SK-N-SH treated with all-trans-retinoic acid at 6 μM for 48 hours (cell line): ENCODE results near the gene NOD2.

Experiments
- ATAC-seq: fragments of 200-7000 bp; cut with Tn5 transposase; 3 replicates; pipeline ENCODE4 v1.9.1; 2020; ENCODE audit warnings: mild to moderate bottlenecking, moderate library complexity
- ARNTL ChIP-seq: fragments of 450-650 bp; formaldehyde crosslinking; IDR thresholded peaks from 2 replicates; pipeline ENCODE4 v1.5.0; 2020; ENCODE audit warnings: low read depth, mild to moderate bottlenecking, moderate library complexity, borderline replicate concordance
- BACH2 ChIP-seq: fragments of 250-450 bp; sonication (Bioruptor Pico); IDR thresholded peaks from 2 replicates; pipeline ENCODE4 v1.9.0; 2021; ENCODE audit warnings: mild to moderate bottlenecking, borderline replicate concordance
- CSDC2 ChIP-seq: fragments of 250-450 bp; sonication (Bioruptor Pico); IDR thresholded peaks from 2 replicates; pipeline ENCODE4 v1.5.0; 2020; ENCODE audit warnings: mild to moderate bottlenecking, moderate library complexity
- GLIS3 ChIP-seq: fragments of 250-450 bp; sonication (Bioruptor Pico); IDR thresholded peaks from 2 replicates; pipeline ENCODE4 v1.5.0; 2020; ENCODE audit warnings: mild to moderate bottlenecking, moderate library complexity
- ISL1 ChIP-seq: fragments of 250-450 bp; sonication (Bioruptor Pico); IDR thresholded peaks from 2 replicates; pipeline ENCODE4 v2.1.2; 2022; ENCODE audit warnings: mild to moderate bottlenecking, moderate library complexity
- OSR1 ChIP-seq: fragments of 250-450 bp; sonication (Bioruptor Pico); IDR thresholded peaks from 2 replicates; pipeline ENCODE4 v1.8.0; 2022; ENCODE audit warnings: moderate library complexity, mild to moderate bottlenecking, inconsistent platforms
- PPARA ChIP-seq: fragments of 250-450 bp; sonication (Bioruptor Pico); IDR thresholded peaks from 2 replicates; pipeline ENCODE4 v1.5.0; 2020; ENCODE audit warnings: mild to moderate bottlenecking, borderline replicate concordance
- RARB ChIP-seq: fragments of 250-450 bp; sonication (Bioruptor Pico); IDR thresholded peaks from 2 replicates; pipeline ENCODE4 v1.8.0; 2021; ENCODE audit warnings: mild to moderate bottlenecking, moderate library complexity
- SNAI2 ChIP-seq: fragments of 250-450 bp; sonication (Bioruptor Pico); IDR thresholded peaks from 2 replicates; pipeline ENCODE4 v1.5.0; 2020; ENCODE audit warnings: mild to moderate bottlenecking, moderate library complexity
- TCF4 ChIP-seq: fragments of 250-450 bp; sonication (Bioruptor Pico); IDR thresholded peaks from 2 replicates; pipeline ENCODE4 v1.8.0; 2021; ENCODE audit warnings: mild to moderate bottlenecking, moderate library complexity, borderline replicate concordance
- TOX ChIP-seq: fragments of 250-450 bp; sonication (Bioruptor Pico); IDR thresholded peaks from 2 replicates; pipeline ENCODE4 v1.8.0; 2021; ENCODE audit warnings: mild to moderate bottlenecking, moderate library complexity, borderline replicate concordance
- ZC3H10 ChIP-seq: fragments of 250-450 bp; sonication (Bioruptor Pico); IDR thresholded peaks from 2 replicates; pipeline ENCODE4 v1.5.1; 2021; ENCODE audit warnings: mild to moderate bottlenecking, moderate library complexity
- ZFP30 ChIP-seq: fragments of 450-650 bp; formaldehyde crosslinking; IDR thresholded peaks from 2 replicates; pipeline ENCODE4 v1.5.0; 2022; ENCODE audit warnings: mild to moderate bottlenecking, moderate library complexity
- ZNF565 ChIP-seq: fragments of 450-650 bp; formaldehyde crosslinking; conservative IDR thresholded peaks from 2 replicates; pipeline ENCODE4 v1.5.0; 2020; ENCODE audit warnings: low read depth, mild to moderate bottlenecking, moderate library complexity
- ZNF70 ChIP-seq: fragments of 450-650 bp; formaldehyde crosslinking; IDR thresholded peaks from 2 replicates; pipeline ENCODE4 v1.5.0; 2020; ENCODE audit warnings: mild to moderate bottlenecking, moderate library complexity
- ZNF8 ChIP-seq: fragments of 450-650 bp; formaldehyde crosslinking; IDR thresholded peaks from 2 replicates; pipeline ENCODE4 v1.5.0; 2020; ENCODE audit warnings: mild to moderate bottlenecking, moderate library complexity
- TF ChIP-seq, protein P1 (sequence below): fragments of 250-450 bp; sonication (Bioruptor Pico); IDR thresholded peaks from 2 replicates; pipeline ENCODE4 v1.5.0; 2020; ENCODE audit warnings: mild to moderate bottlenecking, moderate library complexity
- TF ChIP-seq, protein P2 (sequence below): fragments of 250-450 bp; sonication (Bioruptor Pico); IDR thresholded peaks from 2 replicates; pipeline ENCODE4 v1.8.0; 2021; ENCODE audit warnings: low read depth, mild to moderate bottlenecking, moderate library complexity, borderline replicate concordance
- TF ChIP-seq, protein P3 (sequence below): fragments of 250-450 bp; sonication (Bioruptor Pico); IDR thresholded peaks from 2 replicates; pipeline ENCODE4 v1.5.1; 2021; ENCODE audit warnings: mild to moderate bottlenecking, moderate library complexity
- TF ChIP-seq, protein P4 (sequence below): fragments of 250-450 bp; sonication (Bioruptor Pico); IDR thresholded peaks from 2 replicates; pipeline ENCODE4 v1.8.0; 2020; ENCODE audit warnings: mild to moderate bottlenecking, moderate library complexity, borderline replicate concordance
- TF ChIP-seq, protein P5 (sequence below): fragments of 250-450 bp; sonication (Bioruptor Pico); IDR thresholded peaks from 2 replicates; pipeline ENCODE4 v1.5.1; 2020; ENCODE audit warnings: low read depth, mild to moderate bottlenecking, moderate library complexity

NOD2 gene

DNA sequence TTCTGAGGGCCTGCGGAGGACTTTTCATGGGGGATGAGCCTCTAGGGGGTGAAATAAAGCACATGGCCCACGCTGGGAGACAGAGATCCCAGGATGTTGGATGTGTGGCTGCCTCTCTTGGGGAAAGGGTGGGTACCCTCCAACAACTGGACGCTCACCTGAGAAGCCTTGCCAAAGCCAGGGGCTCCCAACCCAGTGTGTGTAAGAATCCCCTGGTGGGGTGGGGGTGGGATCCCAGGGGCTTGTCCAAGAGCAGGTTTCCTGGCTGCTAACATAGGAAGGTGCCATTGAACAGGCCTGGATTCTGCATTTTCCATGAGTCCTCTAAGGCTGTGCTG lies 12.9 kb upstream of the NOD2 start:
- TF ChIP-seq BACH2: no peak
- TF ChIP-seq, protein P1, sequence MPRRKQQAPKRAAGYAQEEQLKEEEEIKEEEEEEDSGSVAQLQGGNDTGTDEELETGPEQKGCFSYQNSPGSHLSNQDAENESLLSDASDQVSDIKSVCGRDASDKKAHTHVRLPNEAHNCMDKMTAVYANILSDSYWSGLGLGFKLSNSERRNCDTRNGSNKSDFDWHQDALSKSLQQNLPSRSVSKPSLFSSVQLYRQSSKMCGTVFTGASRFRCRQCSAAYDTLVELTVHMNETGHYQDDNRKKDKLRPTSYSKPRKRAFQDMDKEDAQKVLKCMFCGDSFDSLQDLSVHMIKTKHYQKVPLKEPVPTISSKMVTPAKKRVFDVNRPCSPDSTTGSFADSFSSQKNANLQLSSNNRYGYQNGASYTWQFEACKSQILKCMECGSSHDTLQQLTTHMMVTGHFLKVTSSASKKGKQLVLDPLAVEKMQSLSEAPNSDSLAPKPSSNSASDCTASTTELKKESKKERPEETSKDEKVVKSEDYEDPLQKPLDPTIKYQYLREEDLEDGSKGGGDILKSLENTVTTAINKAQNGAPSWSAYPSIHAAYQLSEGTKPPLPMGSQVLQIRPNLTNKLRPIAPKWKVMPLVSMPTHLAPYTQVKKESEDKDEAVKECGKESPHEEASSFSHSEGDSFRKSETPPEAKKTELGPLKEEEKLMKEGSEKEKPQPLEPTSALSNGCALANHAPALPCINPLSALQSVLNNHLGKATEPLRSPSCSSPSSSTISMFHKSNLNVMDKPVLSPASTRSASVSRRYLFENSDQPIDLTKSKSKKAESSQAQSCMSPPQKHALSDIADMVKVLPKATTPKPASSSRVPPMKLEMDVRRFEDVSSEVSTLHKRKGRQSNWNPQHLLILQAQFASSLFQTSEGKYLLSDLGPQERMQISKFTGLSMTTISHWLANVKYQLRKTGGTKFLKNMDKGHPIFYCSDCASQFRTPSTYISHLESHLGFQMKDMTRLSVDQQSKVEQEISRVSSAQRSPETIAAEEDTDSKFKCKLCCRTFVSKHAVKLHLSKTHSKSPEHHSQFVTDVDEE (CRISPR knock-in tag): no peak
- no peak for TF ChIP-seq ZNF8 (CRISPR knock-in tag)
- TF ChIP-seq SNAI2 (CRISPR knock-in tag): no peak
- no peak for TF ChIP-seq TCF4
- TF ChIP-seq, protein P2, sequence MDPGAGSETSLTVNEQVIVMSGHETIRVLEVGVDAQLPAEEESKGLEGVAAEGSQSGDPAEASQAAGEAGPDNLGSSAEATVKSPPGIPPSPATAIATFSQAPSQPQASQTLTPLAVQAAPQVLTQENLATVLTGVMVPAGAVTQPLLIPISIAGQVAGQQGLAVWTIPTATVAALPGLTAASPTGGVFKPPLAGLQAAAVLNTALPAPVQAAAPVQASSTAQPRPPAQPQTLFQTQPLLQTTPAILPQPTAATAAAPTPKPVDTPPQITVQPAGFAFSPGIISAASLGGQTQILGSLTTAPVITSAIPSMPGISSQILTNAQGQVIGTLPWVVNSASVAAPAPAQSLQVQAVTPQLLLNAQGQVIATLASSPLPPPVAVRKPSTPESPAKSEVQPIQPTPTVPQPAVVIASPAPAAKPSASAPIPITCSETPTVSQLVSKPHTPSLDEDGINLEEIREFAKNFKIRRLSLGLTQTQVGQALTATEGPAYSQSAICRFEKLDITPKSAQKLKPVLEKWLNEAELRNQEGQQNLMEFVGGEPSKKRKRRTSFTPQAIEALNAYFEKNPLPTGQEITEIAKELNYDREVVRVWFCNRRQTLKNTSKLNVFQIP (CRISPR knock-in tag): no peak
- TF ChIP-seq, protein P3, sequence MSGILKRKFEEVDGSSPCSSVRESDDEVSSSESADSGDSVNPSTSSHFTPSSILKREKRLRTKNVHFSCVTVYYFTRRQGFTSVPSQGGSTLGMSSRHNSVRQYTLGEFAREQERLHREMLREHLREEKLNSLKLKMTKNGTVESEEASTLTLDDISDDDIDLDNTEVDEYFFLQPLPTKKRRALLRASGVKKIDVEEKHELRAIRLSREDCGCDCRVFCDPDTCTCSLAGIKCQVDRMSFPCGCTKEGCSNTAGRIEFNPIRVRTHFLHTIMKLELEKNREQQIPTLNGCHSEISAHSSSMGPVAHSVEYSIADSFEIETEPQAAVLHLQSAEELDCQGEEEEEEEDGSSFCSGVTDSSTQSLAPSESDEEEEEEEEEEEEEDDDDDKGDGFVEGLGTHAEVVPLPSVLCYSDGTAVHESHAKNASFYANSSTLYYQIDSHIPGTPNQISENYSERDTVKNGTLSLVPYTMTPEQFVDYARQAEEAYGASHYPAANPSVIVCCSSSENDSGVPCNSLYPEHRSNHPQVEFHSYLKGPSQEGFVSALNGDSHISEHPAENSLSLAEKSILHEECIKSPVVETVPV (CRISPR knock-in tag): no peak
- no peak for TF ChIP-seq GLIS3 (CRISPR knock-in tag)
- TF ChIP-seq, protein P4, sequence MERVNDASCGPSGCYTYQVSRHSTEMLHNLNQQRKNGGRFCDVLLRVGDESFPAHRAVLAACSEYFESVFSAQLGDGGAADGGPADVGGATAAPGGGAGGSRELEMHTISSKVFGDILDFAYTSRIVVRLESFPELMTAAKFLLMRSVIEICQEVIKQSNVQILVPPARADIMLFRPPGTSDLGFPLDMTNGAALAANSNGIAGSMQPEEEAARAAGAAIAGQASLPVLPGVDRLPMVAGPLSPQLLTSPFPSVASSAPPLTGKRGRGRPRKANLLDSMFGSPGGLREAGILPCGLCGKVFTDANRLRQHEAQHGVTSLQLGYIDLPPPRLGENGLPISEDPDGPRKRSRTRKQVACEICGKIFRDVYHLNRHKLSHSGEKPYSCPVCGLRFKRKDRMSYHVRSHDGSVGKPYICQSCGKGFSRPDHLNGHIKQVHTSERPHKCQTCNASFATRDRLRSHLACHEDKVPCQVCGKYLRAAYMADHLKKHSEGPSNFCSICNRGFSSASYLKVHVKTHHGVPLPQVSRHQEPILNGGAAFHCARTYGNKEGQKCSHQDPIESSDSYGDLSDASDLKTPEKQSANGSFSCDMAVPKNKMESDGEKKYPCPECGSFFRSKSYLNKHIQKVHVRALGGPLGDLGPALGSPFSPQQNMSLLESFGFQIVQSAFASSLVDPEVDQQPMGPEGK (CRISPR knock-in tag): no peak
- TF ChIP-seq OSR1: no peak
- no peak for TF ChIP-seq ISL1 (CRISPR knock-in tag)
- TF ChIP-seq TOX (CRISPR knock-in tag): no peak
- no peak for TF ChIP-seq ZFP30 (CRISPR knock-in tag)
- TF ChIP-seq, protein P5, sequence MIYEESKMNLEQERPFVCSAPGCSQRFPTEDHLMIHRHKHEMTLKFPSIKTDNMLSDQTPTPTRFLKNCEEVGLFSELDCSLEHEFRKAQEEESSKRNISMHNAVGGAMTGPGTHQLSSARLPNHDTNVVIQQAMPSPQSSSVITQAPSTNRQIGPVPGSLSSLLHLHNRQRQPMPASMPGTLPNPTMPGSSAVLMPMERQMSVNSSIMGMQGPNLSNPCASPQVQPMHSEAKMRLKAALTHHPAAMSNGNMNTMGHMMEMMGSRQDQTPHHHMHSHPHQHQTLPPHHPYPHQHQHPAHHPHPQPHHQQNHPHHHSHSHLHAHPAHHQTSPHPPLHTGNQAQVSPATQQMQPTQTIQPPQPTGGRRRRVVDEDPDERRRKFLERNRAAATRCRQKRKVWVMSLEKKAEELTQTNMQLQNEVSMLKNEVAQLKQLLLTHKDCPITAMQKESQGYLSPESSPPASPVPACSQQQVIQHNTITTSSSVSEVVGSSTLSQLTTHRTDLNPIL (CRISPR knock-in tag): no peak
- TF ChIP-seq PPARA (CRISPR knock-in tag): no peak
- no peak for TF ChIP-seq ZNF565 (CRISPR knock-in tag)
- TF ChIP-seq RARB (CRISPR knock-in tag): no peak
- TF ChIP-seq ARNTL (CRISPR knock-in tag): no peak
- no peak for TF ChIP-seq ZC3H10 (CRISPR knock-in tag)
- no peak for TF ChIP-seq ZNF70 (CRISPR knock-in tag)
- ATAC-seq: no peak

DNA sequence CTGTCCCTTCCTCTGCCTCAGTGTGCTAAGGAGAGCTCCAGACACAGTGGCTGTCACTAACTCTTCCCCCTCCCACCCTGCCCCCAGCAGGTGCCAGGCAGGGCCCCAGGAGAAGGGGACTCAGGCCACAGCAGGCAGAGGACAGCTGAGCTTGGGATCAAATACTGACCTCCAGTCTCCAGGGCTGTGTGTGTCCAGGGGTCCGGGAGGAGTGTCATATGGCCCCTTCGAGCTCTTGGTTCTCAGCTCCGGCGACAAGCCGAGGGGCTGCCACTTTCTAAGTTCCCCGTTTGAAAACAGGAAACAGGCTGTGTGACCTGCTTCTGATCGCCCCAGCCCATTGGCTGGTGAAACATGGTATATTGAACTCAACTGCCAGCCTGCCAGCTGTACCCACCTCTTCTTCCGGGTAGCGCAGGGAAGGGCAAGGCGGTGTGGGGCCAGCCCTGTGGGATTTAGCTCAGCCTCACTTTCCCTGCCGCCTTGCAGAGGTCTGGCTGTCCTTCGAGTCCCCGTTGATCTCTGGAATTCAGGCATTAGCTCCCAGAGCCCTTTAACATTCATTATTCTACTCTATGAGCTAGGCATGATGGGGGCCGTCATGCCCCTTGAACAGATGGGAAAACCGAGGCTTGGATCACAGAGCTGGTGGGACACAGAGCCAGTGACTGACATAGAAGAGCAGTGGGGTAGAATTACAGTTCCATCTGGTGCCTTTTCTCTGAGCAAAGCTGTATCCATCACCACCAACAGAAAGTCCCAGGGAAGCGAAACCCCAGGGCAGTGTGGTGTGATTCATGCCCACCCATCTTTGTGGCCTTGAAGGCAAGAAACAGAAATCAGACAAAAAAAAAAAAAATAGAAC lies 12.2 kb upstream of the NOD2 start, which contains the start of gene SNX20:
SNX20 (minus strand) TSS at position 292 of the 865 bp plus-strand sequence. CDS start 3,786 bp downstream, outside the sequence.
- no peak for TF ChIP-seq CSDC2
- TF ChIP-seq, all 23 proteins: peak for 0
- no peak for ATAC-seq
